Smooth muscle cell (in vitro differentiated cells): ENCODE data around the gene KRT86. TPM values are rescaled to one million over a fixed set of nuclear protein-coding genes. Genes with fewer than 3 reads are reported as not detected.

Experiments used
- DNase-seq: peaks from one replicate; lab custom pipeline; 2025; ENCODE audit not compliant: unreplicated experiment; lab: John Stamatoyannopoulos, UW
- H2AFZ ChIP-seq: fragments of 200-600 bp; sonication (generic); 2 replicates; pipeline ENCODE4 v1.6.0; 2016; ENCODE audit warnings: antibody characterized with exemption, low read depth, mild to moderate bottlenecking
- H3F3A ChIP-seq: fragments of 200-600 bp; sonication (generic); 2 replicates; pipeline ENCODE4 v1.6.0; 2017; ENCODE audit warnings: antibody characterized with exemption, low read depth
- H3K27ac ChIP-seq: fragments of 200-600 bp; sonication (generic); 2 replicates; pipeline ENCODE4 v1.5.1; 2016; ENCODE audit warnings: low read depth, mild to moderate bottlenecking
- H3K27me3 ChIP-seq: fragments of 200-600 bp; sonication (generic); 2 replicates; pipeline ENCODE4 v1.6.1; 2016; ENCODE audit warnings: low read depth, mild to moderate bottlenecking
- H3K36me3 ChIP-seq: fragments of 200-600 bp; sonication (generic); 2 replicates; pipeline ENCODE4 v1.5.1; 2016; ENCODE audit warnings: low read depth
- H3K4me1 ChIP-seq: fragments of 200-600 bp; sonication (generic); 2 replicates; pipeline ENCODE4 v1.5.1; 2016; ENCODE audit warnings: low read depth
- H3K4me2 ChIP-seq: fragments of 200-600 bp; sonication (generic); 2 replicates; pipeline ENCODE4 v1.6.0; 2016; ENCODE audit warnings: mild to moderate bottlenecking
- H3K4me3 ChIP-seq: fragments of 200-600 bp; sonication (generic); 2 replicates; pipeline ENCODE4 v1.5.1; 2016; ENCODE audit warnings: mild to moderate bottlenecking
- H3K79me2 ChIP-seq: fragments of 200-600 bp; sonication (generic); 2 replicates; pipeline ENCODE4 v1.6.0; 2016; ENCODE audit warnings: low read depth, mild to moderate bottlenecking
- H3K9ac ChIP-seq: fragments of 200-600 bp; sonication (generic); 2 replicates; pipeline ENCODE4 v1.6.0; 2016; ENCODE audit warnings: low read depth
- H3K9me3 ChIP-seq: fragments of 200-600 bp; sonication (generic); replicated peaks from 2 replicates; pipeline ENCODE4 v1.5.1; 2016; ENCODE audit warnings: low read depth
- H4K20me1 ChIP-seq: fragments of 200-600 bp; sonication (generic); 2 replicates; pipeline ENCODE4 v1.6.0; 2016; ENCODE audit warnings: low read depth
- CTCF ChIP-seq: fragments of 200-600 bp; sonication (generic); IDR thresholded peaks from 2 replicates; pipeline ENCODE4 v1.5.1; 2017; ENCODE audit warnings: borderline replicate concordance, mild to moderate bottlenecking, antibody characterized with exemption; ENCODE audit not compliant: insufficient read depth, poor library complexity, severe bottlenecking
- WGBS: methylation state at CpG from one replicate; pipeline ENCODE4 v1.1.7; 2016; ENCODE audit warnings: low lambda C conversion rate; 5-methylcytosine and 5-hydroxymethylcytosine counted together
- polyA plus RNA-seq: library from polyadenylated mRNA; unstranded; fragments of >200 nt; fragmentation: Nextera tagmentation; extraction: Ambion mirVana; gene quantifications from 2 replicates; pipeline ENCODE4 v1.2.1, GENCODE V29; 2016
- total RNA-seq: library from RNA; depleted of rRNA; stranded (reverse); fragments of >200 nt; gene quantifications from 2 replicates; pipeline ENCODE4 v1.2.3, GENCODE V29; 2014

Gene KRT86
- total and polyA plus RNA-seq, 2 experiments from 2014 or later, result not detected

GRCh38 chr12:52248541-52249461, 25.6 kb upstream of the KRT86 start:
- no peak for DNase-seq
- no peak overlapping the region for H3K4me2 ChIP-seq
- no peaks in the 10 kb centered on the region for H3K36me3 ChIP-seq
- no peak overlapping the region for H2AFZ ChIP-seq
- no peaks in the 10 kb centered on the region for H3K4me1 ChIP-seq
- H3K79me2 ChIP-seq, result no peaks in the 10 kb centered on the region
- H3K27me3 ChIP-seq, result peaks cover 45% of the 10 kb centered on the region
- TF ChIP-seq CTCF, result no peak
- peaks cover 1% of the 10 kb centered on the region for H4K20me1 ChIP-seq
- H3K27ac ChIP-seq, result no peak overlapping the region
- 84% methylated on average over 18 of the region's 18 CpGs for WGBS
- no peaks in the 10 kb centered on the region for H3F3A ChIP-seq
- H3K9ac ChIP-seq, result no peak overlapping the region
- no peak overlapping the region for H3K4me3 ChIP-seq
- no peaks in the 10 kb centered on the region for H3K9me3 ChIP-seq

GRCh38 chr12:52249511-52250047, 24.9 kb upstream of the KRT86 start:
- H3K4me2 ChIP-seq, result no peak overlapping the region
- no peaks in the 10 kb centered on the region for H3K9me3 ChIP-seq
- no peaks in the 10 kb centered on the region for H3K79me2 ChIP-seq
- no peak overlapping the region for H2AFZ ChIP-seq
- TF ChIP-seq CTCF, result no peak
- no peak for DNase-seq
- no peaks in the 10 kb centered on the region for H3F3A ChIP-seq
- H4K20me1 ChIP-seq, result no peaks in the 10 kb centered on the region
- no peaks in the 10 kb centered on the region for H3K4me1 ChIP-seq
- H3K27ac ChIP-seq, result no peak overlapping the region
- peaks cover 52% of the 10 kb centered on the region for H3K27me3 ChIP-seq
- no peaks in the 10 kb centered on the region for H3K36me3 ChIP-seq
- no peak overlapping the region for H3K9ac ChIP-seq
- 93% methylated on average over 2 of the region's 2 CpGs for WGBS
- no peak overlapping the region for H3K4me3 ChIP-seq

GRCh38 chr12:52250048-52250990, 24.1 kb upstream of the KRT86 start:
- no peaks in the 10 kb centered on the region for H3F3A ChIP-seq
- no peak for DNase-seq
- no peaks in the 10 kb centered on the region for H3K36me3 ChIP-seq
- no peak overlapping the region for H3K9ac ChIP-seq
- no peak for TF ChIP-seq CTCF
- no peaks in the 10 kb centered on the region for H3K79me2 ChIP-seq
- H3K27ac ChIP-seq, result no peak overlapping the region
- H3K4me1 ChIP-seq, result no peaks in the 10 kb centered on the region
- WGBS, result 35% methylated on average over 44 of the region's 52 CpGs
- H2AFZ ChIP-seq, result no peak overlapping the region
- H3K9me3 ChIP-seq, result no peaks in the 10 kb centered on the region
- no peak overlapping the region for H3K4me2 ChIP-seq
- H4K20me1 ChIP-seq, result no peaks in the 10 kb centered on the region
- H3K27me3 ChIP-seq, result peaks cover 59% of the 10 kb centered on the region
- H3K4me3 ChIP-seq, result no peak overlapping the region
